HEK293 (cell line): ENCODE data around the gene BFAR.

Experiments used
- CTCF ChIP-seq: fragments of 450-650 bp; formaldehyde crosslinking; IDR thresholded peaks from 2 replicates; pipeline ENCODE4 v1.5.1; 2016; ENCODE audit warnings: missing biosample characterization, missing genetic modification characterization
- GLI2 ChIP-seq: fragments of 450-650 bp; formaldehyde crosslinking; IDR thresholded peaks from 2 replicates; pipeline ENCODE4; 2017; ENCODE audit warnings: missing biosample characterization, missing genetic modification characterization, low read depth, borderline replicate concordance
- PRDM4 ChIP-seq: fragments of 450-650 bp; formaldehyde crosslinking; IDR thresholded peaks from 2 replicates; pipeline ENCODE4 v1.5.1; 2017; ENCODE audit warnings: missing biosample characterization, missing genetic modification characterization
- REST ChIP-seq: fragments of 450-650 bp; formaldehyde crosslinking; IDR thresholded peaks from 2 replicates; pipeline ENCODE4 v1.5.1; 2016; ENCODE audit warnings: missing biosample characterization, missing genetic modification characterization
- TRIM28 ChIP-seq: IDR thresholded peaks from 2 replicates; pipeline ENCODE4 v1.6.1; 2011; ENCODE audit warnings: low read length, control low read depth, borderline replicate concordance
- WT1 ChIP-seq: fragments of 450-650 bp; formaldehyde crosslinking; IDR thresholded peaks from 2 replicates; pipeline ENCODE4 v1.5.1; 2016; ENCODE audit warnings: missing biosample characterization, missing genetic modification characterization
- ZFP3 ChIP-seq: fragments of 450-650 bp; formaldehyde crosslinking; IDR thresholded peaks from 2 replicates; pipeline ENCODE4 v1.5.1; 2016; ENCODE audit warnings: low read depth, missing biosample characterization, missing genetic modification characterization
- ZFP37 ChIP-seq: fragments of 450-650 bp; formaldehyde crosslinking; IDR thresholded peaks from 2 replicates; pipeline ENCODE4 v1.5.1; 2016; ENCODE audit warnings: missing biosample characterization, missing genetic modification characterization
- ZNF175 ChIP-seq: fragments of 450-650 bp; formaldehyde crosslinking; IDR thresholded peaks from 2 replicates; pipeline ENCODE4 v1.5.1; 2016; ENCODE audit warnings: missing biosample characterization, missing genetic modification characterization
- ZNF24 ChIP-seq: fragments of 450-650 bp; formaldehyde crosslinking; IDR thresholded peaks from 2 replicates; pipeline ENCODE4 v1.5.1; 2016; ENCODE audit warnings: missing biosample characterization, missing genetic modification characterization
- ZNF311 ChIP-seq: fragments of 450-650 bp; formaldehyde crosslinking; IDR thresholded peaks from 2 replicates; pipeline ENCODE4 v1.5.1; 2017; ENCODE audit warnings: missing biosample characterization, missing genetic modification characterization, borderline replicate concordance
- ZNF350 ChIP-seq: fragments of 450-650 bp; formaldehyde crosslinking; IDR thresholded peaks from 2 replicates; pipeline ENCODE4 v1.5.0; 2017; ENCODE audit warnings: missing biosample characterization, mild to moderate bottlenecking, missing genetic modification characterization
- ZNF707 ChIP-seq: fragments of 450-650 bp; formaldehyde crosslinking; IDR thresholded peaks from 2 replicates; pipeline ENCODE4 v1.5.1; 2016; ENCODE audit warnings: missing biosample characterization, missing genetic modification characterization

- TF ChIP-seq CTCF, result no peak
- TF ChIP-seq ZNF24 (tag by site-specific recombination), result no peak
- TF ChIP-seq REST (tag by site-specific recombination), result no peak
- no peak for TF ChIP-seq GLI2 (tag by site-specific recombination)
- TF ChIP-seq ZNF350 (tag by site-specific recombination), result no peak
- no peak for TF ChIP-seq TRIM28
- TF ChIP-seq ZFP37 (tag by site-specific recombination), result no peak
- TF ChIP-seq WT1 (tag by site-specific recombination), result no peak
- no peak for TF ChIP-seq ZFP3 (tag by site-specific recombination)
- no peak for TF ChIP-seq ZNF707
- TF ChIP-seq PRDM4 (tag by site-specific recombination), result no peak
- no peak for TF ChIP-seq ZNF175 (tag by site-specific recombination)
- TF ChIP-seq ZNF311 (tag by site-specific recombination), result no peak
These were observed 9.2 kb downstream of the BFAR start for GRCh38 chr16:14641926-14642325.
